ENCODE data around the gene DPM3.
A peak's percentile ranks its signal among the peaks of the same experiment; 100 is the strongest.

Gene DPM3

GRCh38 chr1:155092131-155092530 lies 48.2 kb downstream of the DPM3 start:
- DNase-seq = no peak

GRCh38 chr1:155091071-155092051 lies 49.0 kb downstream of the DPM3 start:
- DNase-seq = peak; percentile 68
